HG03521 (cell line): Measurements from ENCODE around the gene DMTF1.
"Not testable (repeated sequence)": the region's sequence is repeated elsewhere in the genome, so short reads cannot be mapped to it uniquely, and the experiment has no call there.

Source experiments
- ATAC-seq: cut with Tn5 transposase; IDR thresholded peaks from one replicate; pipeline ENCODE4 v1.9.1; 2021; ENCODE audit warnings: mild to moderate bottlenecking, moderate library complexity; ENCODE audit not compliant: unreplicated experiment

Gene DMTF1

GRCh38 chr7:87220026-87220733, 67.9 kb downstream of the DMTF1 start:
- peak; percentile 37 for ATAC-seq

- ATAC-seq = no peak
Measured at GRCh38 chr7:87220734-87221215, 68.5 kb downstream of the DMTF1 start.

- no peak for ATAC-seq
Measured at GRCh38 chr7:87223666-87224065, 71.4 kb downstream of the DMTF1 start.

GRCh38 chr7:87225696-87226095, 73.4 kb downstream of the DMTF1 start:
- ATAC-seq = no peak

- no peak for ATAC-seq
Measured at GRCh38 chr7:87226495-87226894, 74.2 kb downstream of the DMTF1 start.

GRCh38 chr7:87231258-87231657, 79.0 kb downstream of the DMTF1 start:
- ATAC-seq = no peak

- no peak for ATAC-seq
Measured at GRCh38 chr7:87231711-87232110, 79.5 kb downstream of the DMTF1 start.

- ATAC-seq = no peak
Measured at GRCh38 chr7:87234949-87235348, 82.7 kb downstream of the DMTF1 start.

GRCh38 chr7:87238464-87239051, 86.3 kb downstream of the DMTF1 start:
- ATAC-seq = not testable (repeated sequence)

- ATAC-seq = not testable (repeated sequence)
Measured at GRCh38 chr7:87245671-87246070, 93.4 kb downstream of the DMTF1 start.
